ENCODE data around the gene TMEM135.
"Not testable (repeated sequence)": the region's sequence is repeated elsewhere in the genome, so short reads cannot be mapped to it uniquely, and the experiment has no call there.

Gene TMEM135

DNA sequence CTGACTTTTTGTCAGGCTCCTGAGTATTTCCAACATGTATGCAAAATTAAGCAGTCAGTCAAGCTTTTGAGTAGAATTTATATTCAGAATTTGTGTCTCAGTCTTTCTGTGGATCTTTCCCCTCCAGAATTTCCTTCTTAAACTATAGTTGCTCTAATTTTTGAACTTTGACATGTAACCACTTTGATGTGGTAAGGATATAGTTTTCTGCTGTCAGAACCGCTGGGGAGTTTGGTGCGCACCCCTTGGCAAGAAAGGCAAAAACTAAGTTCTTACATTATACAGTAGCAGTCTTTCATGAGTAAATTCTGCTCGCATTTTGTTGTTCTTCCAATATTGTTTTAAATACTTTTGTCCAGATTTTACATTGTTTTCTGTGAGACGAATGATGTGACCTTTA lies 105.9 kb downstream of the TMEM135 start:
- DNase-seq: no peak

DNA sequence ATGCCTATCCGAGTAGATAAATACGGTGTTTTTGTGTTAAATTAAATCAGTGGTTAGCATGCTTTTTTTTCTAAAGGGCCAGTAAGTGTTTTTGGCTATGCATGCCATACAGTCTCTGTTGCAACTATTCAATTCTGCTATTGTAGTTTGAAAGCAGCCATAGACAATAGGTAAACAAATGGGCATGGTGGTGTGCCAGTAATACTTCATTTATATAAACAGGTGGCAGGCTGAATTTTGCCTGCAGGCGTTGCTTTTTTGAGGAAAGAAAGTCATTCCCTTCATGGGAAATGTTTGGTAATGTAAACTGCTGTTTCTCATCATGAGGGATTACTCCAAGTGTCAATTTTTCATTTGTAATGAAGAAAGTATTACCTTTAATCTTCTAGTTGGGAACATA lies 106.5 kb downstream of the TMEM135 start:
- DNase-seq: no peak

DNA sequence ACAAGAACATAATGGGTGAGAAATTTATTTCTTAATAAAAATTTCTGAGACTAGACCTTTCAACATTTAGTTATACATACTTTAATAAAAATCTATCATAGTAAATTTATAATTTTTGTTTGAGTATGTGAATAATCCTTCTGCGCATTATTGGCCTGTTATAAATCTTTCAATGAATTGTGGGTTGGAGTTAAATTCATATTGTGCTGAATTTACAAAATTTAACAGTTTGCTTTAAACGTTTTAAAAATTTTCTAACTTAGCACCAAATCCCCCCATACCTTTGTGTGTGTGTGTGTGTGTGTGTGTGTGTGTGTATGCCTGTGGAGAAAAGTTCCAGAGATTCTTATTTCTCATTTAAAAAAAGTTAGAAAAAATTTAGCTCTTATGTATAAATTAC lies 111.0 kb downstream of the TMEM135 start:
- DNase-seq: no peak

DNA sequence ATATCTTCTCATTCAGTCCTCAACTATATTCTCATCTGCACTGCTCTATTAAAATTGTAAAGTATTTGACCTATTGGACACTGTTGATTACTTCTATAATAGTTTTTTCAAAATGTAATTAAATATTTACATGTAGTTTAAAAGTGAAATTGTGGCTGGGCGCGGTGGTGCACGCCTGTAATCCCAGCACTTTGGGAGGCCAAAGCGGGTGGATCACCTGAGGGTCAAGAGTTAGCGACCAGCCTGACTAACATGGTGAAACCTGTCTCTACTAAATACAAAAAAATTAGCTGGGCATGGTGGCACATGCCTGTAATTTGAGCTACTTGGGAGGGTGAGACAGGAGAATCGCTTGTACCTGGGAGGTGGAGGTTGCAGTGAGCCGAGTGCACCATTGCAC lies 112.0 kb downstream of the TMEM135 start:
- not testable (repeated sequence) for DNase-seq

DNA sequence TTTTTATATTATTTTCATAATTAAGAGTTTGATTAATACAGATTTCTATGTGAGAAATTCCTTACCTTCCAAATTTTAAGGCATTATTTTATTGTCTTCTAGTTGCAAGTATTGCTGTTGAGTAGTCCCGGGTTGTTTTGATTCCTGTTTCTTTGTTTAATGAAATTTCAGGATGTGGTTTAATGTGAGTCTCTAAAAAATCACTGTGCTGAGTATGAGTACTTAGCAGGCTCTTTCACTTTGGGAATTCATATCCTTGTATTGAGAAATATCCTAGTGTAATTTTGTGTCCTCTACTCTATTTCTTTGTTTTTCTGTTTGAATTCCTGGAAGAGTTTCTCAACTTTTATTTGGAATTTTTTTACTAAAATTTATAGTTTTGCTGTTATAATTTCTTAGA lies 113.2 kb downstream of the TMEM135 start:
- DNase-seq: no peak

DNA sequence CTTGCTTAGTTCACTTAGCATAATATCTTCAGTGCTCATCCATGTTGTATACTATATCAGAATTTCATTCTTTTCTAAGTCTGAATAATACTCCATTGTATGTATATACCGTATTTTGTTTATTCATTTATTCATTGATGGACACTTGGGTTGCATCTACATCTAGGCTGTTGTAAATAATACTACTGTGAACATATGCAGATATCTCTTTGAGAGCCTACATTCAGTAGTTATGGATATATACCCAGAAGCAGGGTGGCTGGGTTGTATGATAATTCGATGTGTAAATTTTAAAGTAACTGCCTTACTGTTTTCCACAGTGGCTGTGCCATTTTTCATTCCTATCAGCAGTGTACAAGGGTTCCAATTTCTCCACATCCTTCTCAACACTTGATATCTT lies 116.5 kb downstream of the TMEM135 start:
- no peak for DNase-seq

DNA sequence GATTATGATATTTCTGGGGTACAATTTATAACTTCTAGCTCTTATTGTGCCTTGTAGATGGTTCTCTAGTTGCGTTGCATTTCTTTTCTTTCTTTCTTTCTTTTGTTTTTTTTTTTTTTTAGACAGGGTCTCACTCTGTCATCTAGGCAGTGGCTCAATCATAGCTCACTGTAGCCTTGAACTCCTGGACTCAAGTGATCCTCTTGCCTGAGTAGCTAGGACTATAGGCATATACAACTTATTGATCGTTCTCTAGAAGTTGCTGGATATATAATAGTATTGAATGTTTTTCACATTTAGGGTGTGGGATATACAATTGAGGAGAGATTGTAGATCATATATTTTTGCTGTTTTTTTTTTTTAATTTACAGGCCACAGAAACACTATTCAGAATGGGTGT lies 119.2 kb downstream of the TMEM135 start:
- no peak for DNase-seq

DNA sequence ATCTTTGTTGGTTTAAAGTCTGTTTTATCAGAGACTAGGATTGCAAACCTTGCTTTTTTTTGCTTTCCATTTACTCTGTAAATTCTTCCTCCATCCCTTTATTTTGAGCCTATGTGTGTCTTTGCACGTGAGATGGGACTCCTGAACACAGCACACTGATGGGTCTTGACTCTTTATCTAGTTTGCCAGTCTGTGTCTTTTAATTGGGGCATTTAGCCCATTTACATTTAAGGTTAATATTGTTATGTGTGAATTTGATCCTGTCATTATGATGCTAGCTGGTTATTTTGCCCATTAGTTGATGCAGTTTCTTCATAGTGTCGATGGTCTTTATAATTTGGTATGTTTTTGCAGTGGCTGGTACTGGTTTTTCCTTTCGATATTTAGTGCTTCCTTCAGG lies 131.3 kb downstream of the TMEM135 start:
- DNase-seq: not testable (repeated sequence)

DNA sequence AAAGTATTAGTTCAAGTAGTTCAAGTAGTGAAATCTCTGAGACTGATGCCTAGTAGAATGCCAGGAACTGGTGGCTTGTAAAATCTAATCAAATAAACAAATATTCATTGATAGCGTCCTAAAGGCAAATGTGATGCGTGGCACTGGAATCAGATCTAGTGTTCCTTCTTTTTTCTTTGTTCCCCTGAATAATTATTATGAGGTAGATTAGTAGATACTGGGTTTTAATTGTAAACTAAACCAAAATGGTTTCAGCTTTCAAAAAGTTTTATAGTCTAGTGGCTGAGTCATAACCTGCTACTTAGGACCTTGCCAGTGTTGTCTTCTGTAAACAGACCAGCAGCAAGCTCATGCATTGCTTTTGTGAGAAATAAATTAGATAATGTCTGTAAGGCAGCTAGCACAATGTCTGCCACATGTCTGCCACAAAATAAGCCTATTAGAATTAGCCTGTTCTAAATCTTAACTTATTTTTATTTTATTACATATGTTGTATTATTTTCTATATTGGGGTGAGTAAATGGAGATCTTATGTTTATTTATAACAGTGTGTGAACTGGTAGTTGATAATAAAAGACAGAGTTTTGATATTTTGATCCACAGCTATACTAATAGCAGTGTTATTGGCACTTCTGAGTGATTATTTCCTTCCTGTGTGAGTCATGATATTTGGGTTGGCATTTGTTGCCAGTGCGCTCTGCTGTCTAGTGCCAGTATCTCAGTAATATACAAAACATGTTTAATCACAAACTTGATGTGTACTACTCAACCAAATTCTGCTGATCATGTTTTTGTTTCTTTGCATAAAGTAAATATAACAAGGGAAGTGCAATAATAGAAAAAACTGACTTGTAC lies 135.7 kb downstream of the TMEM135 start:
- no peak for DNase-seq

DNA sequence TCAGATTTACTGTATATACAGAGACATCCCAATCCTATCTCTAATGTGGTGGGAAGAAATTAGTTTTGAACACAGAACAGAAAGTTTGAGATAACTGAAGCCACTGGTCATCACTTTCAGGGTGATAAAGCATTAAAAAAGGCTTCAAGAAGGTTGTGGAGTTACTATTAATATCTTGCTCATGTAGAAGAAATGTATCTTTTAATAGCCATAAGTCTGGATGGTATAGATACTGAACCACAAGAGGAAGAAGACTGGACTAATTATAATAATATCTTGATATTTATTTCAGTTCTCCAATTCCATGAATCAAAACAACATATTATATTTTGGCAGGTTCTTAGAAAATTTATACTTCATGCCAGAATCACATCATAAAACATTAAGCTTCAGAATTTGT lies 137.1 kb downstream of the TMEM135 start:
- no peak for DNase-seq

DNA sequence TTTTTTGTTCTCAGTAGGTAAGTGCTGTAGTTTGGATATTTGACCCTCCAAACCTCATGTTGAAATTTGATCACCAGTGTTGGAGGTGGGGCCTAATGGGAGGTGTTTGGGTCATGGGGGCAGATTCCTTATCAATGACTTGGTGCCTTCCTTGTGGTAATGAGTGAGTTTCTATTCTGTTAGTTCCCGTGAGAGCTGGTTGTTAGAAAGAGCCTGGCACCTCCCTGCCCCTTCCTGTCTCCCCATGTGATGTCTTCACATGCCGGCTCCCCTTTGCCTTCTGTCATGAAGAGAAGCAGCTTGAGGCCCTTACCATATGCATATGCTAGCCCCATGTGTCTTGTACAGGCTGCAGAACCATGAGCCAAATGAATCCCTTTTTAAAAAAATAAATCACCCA lies 138.3 kb downstream of the TMEM135 start:
- no peak for DNase-seq

DNA sequence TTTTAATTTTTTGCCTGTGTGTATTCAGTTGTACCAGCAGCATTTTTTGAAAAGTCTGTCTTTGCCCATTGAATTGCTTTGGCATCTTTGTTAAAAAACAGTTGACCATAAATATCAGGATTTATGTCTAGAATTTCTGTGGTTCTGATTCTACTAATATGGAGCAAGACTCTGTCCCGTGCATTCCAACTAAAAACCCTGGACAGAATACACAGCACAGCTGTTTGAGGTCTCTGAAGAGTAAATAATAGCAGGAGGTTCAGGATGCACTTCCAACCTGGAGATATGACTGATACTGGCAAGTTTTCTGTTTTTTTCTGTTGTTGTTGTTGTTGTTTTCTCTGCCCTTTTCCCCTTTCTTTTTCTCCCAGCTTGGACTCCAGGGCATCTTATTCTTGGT lies 141.9 kb downstream of the TMEM135 start:
- DNase-seq: no peak

DNA sequence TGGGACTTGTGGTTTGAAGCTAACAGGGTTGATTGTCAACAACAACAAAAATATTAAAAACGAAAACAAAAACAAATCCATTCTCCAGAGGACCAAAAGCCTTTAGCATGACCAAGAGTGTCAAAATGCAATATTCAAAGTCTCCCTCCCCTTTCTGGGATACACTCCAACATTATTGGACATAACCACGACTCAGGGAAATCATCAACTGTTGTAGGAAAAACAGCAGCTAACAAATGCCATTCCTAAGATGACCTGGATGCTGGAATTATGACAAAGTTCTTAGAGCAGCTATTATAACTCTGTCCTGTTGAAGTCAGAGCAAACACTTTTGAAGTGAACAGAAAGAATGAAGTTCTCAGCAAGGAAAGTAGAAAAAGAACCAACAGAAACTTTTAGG lies 143.0 kb downstream of the TMEM135 start:
- DNase-seq: no peak

DNA sequence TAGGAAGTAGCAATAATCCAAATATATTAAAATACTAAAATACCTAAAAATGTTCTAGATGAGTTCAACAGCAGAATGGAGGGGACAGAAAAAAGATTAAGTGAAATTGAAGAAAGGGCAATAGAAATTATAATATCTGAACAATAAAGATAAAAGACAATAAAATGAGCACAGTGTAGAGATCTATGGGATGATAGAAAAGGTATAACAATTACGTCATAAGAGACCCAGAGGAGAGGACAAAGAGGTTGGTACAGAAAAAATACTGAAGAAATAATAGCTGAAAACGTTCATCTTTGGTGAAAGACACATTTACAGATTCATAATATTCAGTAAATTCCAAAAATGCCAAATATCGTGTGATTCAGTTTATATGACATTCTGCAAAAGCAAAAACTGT lies 143.4 kb downstream of the TMEM135 start:
- DNase-seq: no peak

DNA sequence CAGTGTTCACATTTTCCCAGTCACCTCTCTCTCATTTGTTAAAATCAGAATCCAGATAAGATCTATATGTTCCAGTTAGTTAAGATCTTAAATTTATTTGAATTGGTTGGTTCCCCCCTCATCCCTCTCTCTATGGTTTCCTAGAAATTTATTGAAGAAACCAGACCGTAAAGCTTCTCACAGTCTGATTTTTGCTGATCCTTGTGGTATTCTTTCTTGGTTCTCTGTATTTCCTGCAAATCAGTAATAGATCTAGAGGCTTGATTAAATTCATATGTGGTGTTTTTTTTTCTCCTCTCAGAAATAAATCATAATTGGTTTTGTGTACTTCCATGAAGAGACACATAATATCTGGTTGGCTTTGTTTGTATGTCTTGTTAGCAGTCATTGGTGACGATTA lies 147.5 kb downstream of the TMEM135 start:
- no peak for DNase-seq

DNA sequence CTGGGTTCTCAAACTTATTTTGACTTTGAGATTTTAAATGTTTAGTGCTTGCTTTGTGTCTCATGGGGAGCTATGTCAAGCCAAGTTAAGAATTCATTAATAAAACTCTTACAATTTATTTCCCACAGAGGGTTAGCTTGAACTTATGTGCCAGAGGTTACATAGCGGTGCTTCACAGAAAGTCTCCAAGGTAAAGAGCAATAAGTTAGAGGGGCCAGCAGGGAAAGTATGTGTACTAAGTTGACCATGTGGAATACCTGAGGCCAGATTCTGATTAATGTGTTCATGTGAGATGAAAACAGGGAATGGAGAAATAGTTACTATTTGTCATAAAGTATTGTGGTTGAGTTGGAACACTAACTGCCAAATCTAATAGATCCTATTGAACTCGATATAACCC lies 149.3 kb downstream of the TMEM135 start:
- no peak for DNase-seq

DNA sequence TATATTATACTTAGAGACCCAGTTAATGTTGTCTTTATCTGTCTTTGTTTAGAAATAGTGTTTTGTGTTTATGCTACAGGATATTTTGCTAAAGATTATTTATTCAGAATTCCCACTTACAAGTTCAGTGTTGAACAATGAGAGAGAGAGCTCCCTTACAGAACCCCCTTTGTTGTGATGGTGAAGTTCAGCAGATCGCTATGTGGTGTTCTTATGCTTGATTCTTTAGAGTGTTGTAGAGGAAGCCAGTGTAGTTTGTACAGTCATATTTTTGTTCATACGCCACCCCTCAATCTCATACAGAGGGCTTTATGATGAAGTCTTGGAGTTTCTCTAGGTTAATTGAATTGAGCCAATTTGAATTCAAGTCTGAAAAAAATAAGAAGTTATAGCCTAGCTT lies 150.2 kb downstream of the TMEM135 start:
- no peak for DNase-seq

DNA sequence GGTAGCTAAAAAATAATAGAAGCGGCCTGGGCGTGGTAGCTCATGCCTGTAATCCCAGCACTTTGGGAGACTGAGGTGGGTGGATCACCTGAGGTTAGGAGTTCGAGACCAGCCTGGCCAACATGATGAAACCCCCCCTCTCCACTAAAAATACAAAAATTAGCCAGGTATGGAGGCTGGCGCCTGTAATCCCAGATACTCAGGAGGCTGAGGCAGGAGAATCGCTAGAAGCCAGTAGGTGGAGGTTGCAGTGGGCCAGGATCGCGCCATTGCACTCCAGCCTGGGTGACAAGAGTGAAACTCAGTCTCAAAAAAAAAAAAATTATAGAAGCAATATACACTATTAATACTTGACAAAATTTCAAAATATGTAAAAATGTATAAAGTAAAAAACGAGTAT lies 150.7 kb downstream of the TMEM135 start:
- DNase-seq: not testable (repeated sequence)

DNA sequence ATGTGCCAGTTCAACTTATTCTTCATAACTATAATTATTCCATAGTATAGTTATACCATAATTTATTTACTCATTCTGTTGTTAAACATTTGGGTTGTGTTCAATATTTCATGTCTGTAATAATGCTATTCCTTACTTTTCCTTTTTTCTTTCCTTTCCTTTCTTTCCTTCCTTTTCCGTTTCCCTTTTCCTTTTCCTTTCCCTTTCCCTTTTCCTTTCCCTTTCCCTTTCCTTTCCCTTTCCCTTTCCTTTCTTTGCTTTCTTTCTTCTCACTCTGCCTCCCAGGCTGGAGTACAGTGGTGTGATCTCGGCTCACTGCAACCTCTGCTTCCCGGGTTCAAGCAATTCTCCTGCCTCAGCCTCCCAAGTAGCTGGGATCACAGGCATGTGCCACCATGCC lies 151.2 kb downstream of the TMEM135 start:
- not testable (repeated sequence) for DNase-seq

DNA sequence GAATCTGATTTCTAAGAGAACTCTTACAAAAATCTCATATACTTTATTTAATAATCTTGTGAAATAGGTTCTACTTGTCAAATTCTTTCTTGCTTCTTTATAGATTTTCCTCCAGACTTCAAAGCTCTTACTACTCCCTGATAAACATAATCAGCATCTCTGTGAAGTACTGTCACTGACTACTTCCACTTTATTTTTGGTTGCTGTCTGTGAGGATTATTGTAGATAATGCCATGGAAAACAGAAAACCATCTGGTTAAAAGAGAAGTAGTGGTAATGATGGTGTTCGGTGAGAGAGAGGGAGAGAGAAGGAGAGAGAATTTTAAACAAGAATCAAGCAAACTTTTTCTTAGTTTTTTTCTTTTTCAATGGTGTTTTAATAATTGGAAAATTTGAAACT lies 152.3 kb downstream of the TMEM135 start:
- no peak for DNase-seq

DNA sequence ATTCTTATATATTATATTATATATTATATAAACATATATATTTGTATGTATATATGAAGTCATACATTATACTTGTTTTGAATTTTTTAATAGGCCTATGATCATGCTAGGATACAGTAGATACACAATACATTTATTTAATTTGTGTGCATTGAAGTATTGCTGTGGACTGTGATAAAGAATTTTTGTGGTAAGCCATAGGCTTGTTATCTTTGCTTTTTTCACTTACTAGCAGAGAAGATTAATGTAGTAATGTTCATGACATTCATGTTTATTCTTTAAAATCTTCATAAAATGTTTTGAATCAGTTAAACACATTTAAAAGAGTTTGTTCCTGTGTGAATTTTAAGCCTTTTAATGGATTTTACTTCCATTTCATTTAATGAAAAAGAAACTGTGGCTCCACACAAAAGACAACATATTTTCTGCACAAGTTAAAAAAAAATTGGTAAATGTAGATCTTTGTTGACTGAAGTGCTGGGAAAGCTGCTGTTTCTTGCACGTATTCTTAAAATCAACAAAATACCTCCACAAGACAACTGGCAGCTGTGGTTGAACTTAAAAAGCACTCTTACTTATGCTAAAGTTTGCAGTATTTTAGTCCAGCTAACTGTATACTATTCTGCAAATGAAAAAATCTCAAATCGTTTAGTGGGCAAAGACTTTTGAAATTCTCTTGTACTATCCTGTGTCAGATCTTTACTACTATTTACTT lies 156.2 kb downstream of the TMEM135 start:
- no peak for DNase-seq

DNA sequence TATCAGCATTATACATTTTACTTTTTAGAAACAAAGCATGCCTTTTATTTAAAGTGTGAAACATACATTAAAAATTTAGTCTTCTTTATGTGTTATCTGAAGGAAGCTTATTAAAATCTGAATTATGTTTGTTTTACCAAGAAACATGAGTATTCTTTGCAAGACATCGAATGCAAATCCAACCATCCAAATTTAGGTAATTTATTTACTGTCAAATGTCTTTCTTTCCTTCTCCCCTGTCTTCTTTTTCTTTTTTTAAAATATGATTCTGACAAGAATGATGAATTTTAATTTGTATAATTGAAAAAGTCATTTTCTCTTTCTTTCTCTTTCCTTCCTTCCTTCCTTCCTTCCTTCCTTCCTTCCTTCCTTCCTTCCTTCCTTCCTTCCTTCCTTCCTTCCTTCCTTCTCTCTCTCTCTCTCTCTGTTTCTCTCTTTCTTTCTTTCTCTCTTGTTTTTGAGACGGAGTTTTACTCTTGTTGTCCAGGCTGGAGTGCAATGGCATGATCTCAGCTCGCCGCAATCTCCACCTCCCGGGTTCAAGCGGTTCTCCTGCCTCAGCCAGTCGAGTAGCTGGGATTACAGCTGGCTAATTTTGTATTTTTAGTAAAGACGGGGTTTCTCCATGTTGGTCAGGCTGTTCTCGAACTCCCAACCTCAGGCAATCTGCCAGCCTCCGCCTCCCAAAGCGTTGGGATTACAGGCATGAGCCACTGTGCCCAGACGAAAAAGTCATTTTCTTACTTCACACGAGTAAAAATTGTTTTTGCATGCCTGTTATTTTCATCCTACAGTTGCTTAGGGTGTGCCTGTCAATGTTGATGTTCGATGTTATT lies 157.5 kb downstream of the TMEM135 start:
- DNase-seq: no peak

DNA sequence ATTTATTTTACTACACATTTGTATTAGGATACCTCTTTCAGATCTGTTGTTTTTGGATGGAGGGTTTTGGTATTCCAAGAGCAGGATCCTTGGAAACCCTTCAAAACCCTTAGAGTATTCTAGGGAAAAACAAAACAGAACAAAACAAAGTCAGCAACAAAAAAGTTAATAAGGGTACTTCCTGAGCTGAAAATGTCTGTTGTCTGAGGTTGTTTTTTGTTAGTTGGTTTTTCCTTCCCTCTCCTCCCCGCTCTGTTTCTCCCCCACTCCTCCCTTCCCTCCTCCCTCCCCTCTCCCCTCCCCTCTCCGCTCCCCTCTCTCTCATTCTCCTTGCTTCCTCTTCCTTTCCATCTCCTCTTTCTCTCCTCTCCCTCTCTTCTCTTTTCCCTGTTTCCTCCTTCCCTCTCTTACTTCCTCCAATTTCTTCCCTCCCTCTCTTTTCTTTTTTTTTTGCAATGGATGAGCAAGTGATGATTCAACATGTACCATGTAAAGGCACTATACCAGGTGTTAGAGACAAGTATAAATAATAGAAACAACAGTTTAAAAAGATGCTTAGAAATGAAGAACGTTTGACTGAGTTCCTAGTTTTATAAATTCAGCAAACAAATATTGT lies 160.6 kb downstream of the TMEM135 start:
- no peak for DNase-seq
